ENCODE measurements around the gene RABGGTB. TPM values are rescaled to one million over a fixed set of nuclear protein-coding genes. Genes with fewer than 3 reads are reported as not detected.

Gene RABGGTB
- total RNA-seq, 1 experiment from 2014 or later = 162 TPM

GRCh38 chr1:75836528-75837100 is 50.6 kb downstream of the RABGGTB start:
- H3K27me3 Mint-ChIP-seq (ENCODE audit: low read depth) = peaks cover 2% of the 10 kb centered on the region
- no peaks in the 10 kb centered on the region for H3K27me3 ChIP-seq (ENCODE audit: insufficient read depth, low read length)
- no peaks in the 10 kb centered on the region for H3K23me2 ChIP-seq (ENCODE audit: insufficient read length, low read depth, low read length, poor library complexity, severe bottlenecking)
- no peaks in the 10 kb centered on the region for H3K79me2 ChIP-seq (ENCODE audit: insufficient read depth, low read length)
- no peak overlapping the region for H2AK5ac ChIP-seq (ENCODE audit: insufficient read length, low read length)
- no peak overlapping the region for H2BK12ac ChIP-seq (ENCODE audit: insufficient read length, low read depth, low read length)
- H3K79me1 ChIP-seq (ENCODE audit: insufficient read depth, low read depth, low read length, poor library complexity, severe bottlenecking) = no peaks in the 10 kb centered on the region
- peaks cover 5 to 16% of the 10 kb centered on the region in 2 experiments; a peak in 4 of 5 replicates for H3K9me3 Mint-ChIP-seq
- DNase-seq = no peak
- no peaks in the 10 kb centered on the region for H3K4me1 Mint-ChIP-seq
- no peak overlapping the region for H2BK15ac ChIP-seq (ENCODE audit: low read depth, low read length)
- no CpG with 5 or more reads among the region's 2 CpGs for WGBS (ENCODE audit: extremely low coverage, insufficient read length, low lambda C conversion rate)
- TF ChIP-seq CTCF (conservative IDR thresholded peaks at IDR 0.05) = no peak
- no peaks in the 10 kb centered on the region for H3K4me1 ChIP-seq (ENCODE audit: insufficient read depth, low read length)
- H2BK5ac ChIP-seq (ENCODE audit: insufficient read length, low read length) = no peak overlapping the region
- no peak overlapping the region for H4K91ac ChIP-seq (ENCODE audit: insufficient read length, low read depth, low read length)
- H4K20me1 ChIP-seq (ENCODE audit: control insufficient read depth, insufficient read depth, insufficient read length) = no peaks in the 10 kb centered on the region
- no peak overlapping the region for H3K4ac ChIP-seq (ENCODE audit: low read depth, low read length)
- no peak overlapping the region for H4K8ac ChIP-seq (replicated peaks; ENCODE audit: insufficient read length, low read depth, low read length)
- H2BK120ac ChIP-seq (ENCODE audit: low read depth, low read length, poor library complexity, severe bottlenecking) = no peak overlapping the region
- H3K9ac ChIP-seq (ENCODE audit: extremely low read depth, insufficient read length, low read length) = no peak overlapping the region
- peaks cover 0 to 3% (median 0%) of the 10 kb centered on the region in 3 experiments; a peak in 2 of 7 replicates for H3K36me3 Mint-ChIP-seq (ENCODE audit: insufficient read depth in 1 of 3, low read depth in 3 of 3)
- H4K5ac ChIP-seq (ENCODE audit: insufficient read length, low read depth, low read length) = no peak overlapping the region
- no peak overlapping the region for H3K18ac ChIP-seq (ENCODE audit: insufficient read length, low read depth, low read length)
- no peak overlapping the region for H3T11ph ChIP-seq (ENCODE audit: low read length)
- no peak overlapping the region for H3K4me3 Mint-ChIP-seq
- H2BK20ac ChIP-seq (ENCODE audit: low read depth, low read length, poor library complexity, severe bottlenecking) = no peak overlapping the region
- H3K14ac ChIP-seq (ENCODE audit: insufficient read depth, low read length) = no peak overlapping the region
- H3K9me3 ChIP-seq (ENCODE audit: control insufficient read depth, low read depth, low read length) = no peaks in the 10 kb centered on the region
- no peak overlapping the region for H3K23ac ChIP-seq (ENCODE audit: insufficient read length, low read depth, low read length)
- no peak overlapping the region for H2AFZ ChIP-seq (ENCODE audit: low read length)
- H3K27ac Mint-ChIP-seq = no peak overlapping the region
- no peak overlapping the region for H3K4me2 ChIP-seq (ENCODE audit: insufficient read depth, insufficient read length, low read length)
- H3K27ac ChIP-seq (ENCODE audit: insufficient read length, low read depth, low read length) = no peak overlapping the region
- H3K56ac ChIP-seq (ENCODE audit: insufficient read length, low read depth, low read length) = no peak overlapping the region
